Fibroblast of skin of right biceps (primary cell): ENCODE results near the gene PDX1.

Source experiments
- DNase-seq: peaks from one replicate; pipeline ENCODE4 v3.0.0-alpha.2; 2013

PDX1 gene

GRCh38 chr13:27922883-27923612, 3.2 kb downstream of the PDX1 start:
- DNase-seq: no peak

- no peak for DNase-seq
Measured at GRCh38 chr13:27923794-27924528, 4.2 kb downstream of the PDX1 start.

- no peak for DNase-seq
Measured at GRCh38 chr13:27924529-27925141, 4.8 kb downstream of the PDX1 start.

DNA sequence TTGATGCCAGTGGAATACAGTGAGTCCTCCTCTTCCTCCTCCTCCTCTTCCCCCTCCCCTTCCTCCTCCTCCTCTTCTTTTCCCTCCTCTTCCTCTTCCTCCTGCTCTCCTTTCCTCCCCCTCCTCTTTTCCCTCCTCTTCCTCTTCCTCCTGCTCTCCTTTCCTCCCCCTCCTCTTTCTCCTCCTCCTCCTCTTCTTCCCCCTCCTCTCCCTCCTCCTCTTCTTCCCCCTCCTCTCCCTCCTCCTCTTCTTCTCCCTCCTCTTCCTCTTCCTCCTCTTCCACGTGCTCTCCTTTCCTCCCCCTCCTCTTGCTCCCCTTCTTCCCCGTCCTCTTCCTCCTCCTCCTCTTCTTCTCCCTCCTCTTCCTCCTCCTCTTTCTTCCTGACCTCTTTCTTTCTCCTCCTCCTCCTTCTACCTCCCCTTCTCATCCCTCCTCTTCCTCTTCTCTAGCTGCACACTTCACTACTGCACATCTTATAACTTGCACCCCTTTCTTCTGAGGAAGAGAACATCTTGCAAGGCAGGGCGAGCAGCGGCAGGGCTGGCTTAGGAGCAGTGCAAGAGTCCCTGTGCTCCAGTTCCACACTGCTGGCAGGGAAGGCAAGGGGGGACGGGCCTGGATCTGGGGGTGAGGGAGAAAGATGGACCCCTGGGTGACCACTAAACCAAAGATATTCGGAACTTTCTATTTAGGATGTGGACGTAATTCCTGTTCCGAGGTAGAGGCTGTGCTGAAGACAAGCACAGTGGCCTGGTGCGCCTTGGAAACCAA, 5.6 kb downstream of the PDX1 start:
- no peak for DNase-seq

DNA sequence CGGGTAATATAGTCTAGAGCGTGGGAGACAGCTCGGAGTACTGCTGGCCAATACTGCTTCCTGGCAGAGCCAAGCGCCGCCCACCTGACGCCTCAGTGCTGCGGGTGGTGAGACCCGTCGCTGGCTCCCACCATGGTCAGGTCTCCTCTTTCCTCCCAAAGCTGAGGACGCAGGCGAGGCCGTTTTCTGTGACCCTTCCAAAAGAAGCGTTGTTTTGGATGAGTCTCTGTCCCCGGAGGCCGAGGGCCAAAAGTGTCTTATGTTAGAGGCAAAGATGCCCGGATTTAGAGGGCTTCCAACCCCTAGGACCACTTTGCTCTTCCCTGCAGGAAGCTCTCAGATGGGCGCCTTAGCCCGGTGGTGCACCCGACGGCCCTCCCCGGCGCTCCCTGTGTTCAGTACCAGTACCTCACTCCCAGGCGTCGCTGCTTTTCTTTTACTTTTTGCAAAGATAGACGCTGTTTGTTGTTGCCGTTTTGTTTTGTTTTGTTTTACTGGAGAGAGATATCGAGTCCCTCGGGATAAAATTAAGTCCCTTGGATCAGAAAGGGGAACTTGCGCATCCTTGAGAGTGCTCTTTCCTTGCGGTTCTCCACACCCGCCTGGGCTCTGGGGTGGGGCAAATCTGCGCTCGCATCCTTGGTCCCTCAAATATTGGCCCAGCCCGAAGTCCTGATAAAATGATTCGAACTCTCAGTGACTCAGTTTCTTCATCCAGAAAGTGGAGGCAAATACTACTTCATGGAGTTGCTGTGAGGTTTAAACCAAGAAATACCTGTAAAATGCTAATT, 7.0 kb downstream of the PDX1 start:
- no peak for DNase-seq

- DNase-seq: no peak
Measured at GRCh38 chr13:27927444-27928352, 7.9 kb downstream of the PDX1 start.

DNA sequence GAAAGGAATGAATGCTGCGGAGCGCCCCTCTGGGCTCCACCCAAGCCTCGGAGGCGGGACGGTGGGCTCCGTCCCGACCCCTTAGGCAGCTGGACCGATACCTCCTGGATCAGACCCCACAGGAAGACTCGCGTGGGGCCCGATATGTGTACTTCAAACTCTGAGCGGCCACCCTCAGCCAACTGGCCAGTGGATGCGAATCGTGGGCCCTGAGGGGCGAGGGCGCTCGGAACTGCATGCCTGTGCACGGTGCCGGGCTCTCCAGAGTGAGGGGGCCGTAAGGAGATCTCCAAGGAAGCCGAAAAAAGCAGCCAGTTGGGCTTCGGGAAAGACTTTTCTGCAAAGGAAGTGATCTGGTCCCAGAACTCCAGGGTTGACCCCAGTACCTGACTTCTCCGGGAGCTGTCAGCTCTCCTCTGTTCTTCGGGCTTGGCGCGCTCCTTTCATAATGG, 8.6 kb downstream of the PDX1 start:
- no peak for DNase-seq

GRCh38 chr13:27928805-27929753, 9.3 kb downstream of the PDX1 start:
- no peak for DNase-seq

GRCh38 chr13:27929868-27930267, 10.1 kb downstream of the PDX1 start:
- DNase-seq: no peak

DNA sequence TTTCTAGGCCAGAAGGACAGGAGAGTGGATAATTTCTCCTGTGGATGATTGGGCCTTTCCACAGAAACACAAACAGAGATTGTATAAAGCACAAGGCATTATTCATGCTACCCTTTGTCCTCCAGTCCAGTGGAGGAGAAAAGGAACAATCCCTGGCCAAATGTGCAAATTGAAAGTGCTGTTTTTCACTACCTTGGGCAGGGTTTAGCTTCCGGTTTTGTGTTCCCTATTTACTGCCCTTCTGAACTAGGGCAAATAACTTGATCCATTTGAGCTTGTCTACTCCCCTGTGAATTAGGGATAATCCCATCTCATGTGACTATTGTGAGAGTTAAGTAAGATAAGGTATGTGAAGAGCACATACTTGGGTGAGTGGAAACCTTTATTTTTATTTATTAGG, 13.3 kb downstream of the PDX1 start:
- no peak for DNase-seq

- DNase-seq: no peak
Measured at GRCh38 chr13:27933580-27934328, 14.0 kb downstream of the PDX1 start.

DNA sequence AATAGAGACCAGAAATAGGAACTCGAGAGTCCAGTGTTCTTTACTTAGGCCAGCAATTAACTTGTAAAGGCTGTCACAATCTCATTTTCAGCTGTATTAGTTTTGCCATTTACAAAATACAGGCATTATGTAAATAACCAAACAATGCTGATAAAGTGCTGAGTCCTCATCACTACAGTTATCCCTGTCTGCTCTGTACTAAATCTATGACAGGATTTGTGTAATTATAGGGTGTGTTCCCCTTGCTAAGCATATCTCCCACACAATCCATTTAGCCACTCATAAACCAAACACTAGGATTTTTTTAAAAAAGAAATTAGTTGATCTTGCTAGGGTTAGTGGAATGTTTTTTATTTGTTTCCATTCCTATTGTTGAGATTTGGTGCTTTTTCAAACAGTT, 23.2 kb downstream of the PDX1 start:
- DNase-seq: no peak

DNA sequence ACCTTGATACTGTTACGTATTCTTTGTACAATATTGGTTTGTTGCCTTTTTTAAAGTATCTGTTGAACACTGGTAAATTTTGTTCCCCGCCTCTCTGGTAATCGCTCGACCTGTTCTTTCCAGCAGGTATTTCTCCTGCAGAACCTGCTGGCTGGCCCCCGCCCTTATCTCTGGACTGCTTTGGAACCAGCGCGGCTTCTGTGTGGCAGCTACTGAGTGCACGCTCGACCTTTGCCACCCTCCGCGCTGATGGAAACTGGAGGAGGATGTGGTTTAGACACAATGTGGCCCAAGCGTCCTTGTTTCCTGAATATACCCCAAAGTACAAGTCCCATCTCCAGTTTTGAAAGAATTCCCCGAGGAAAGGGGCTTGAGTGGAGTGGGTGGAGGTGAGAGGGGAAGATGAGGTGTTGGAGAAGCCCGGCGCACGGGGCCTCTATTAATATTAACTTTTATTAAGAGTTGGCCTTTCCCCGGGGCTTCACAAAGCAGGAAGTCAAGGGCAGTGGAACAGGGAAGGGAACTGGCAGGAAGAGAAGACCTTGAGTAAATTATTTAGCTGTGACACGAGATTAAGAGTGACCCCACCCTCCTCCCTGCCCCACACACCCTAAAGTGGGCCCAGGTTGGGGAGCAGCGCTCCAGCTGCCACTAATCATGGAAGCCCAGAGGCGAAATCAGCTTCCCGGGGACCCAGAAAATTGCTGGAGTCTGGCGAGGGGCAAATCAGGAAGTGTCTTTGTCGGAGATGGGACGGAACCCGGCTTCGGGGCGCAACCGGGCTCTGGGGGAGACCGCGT, 33.3 kb downstream of the PDX1 start:
- no peak for DNase-seq

DNA sequence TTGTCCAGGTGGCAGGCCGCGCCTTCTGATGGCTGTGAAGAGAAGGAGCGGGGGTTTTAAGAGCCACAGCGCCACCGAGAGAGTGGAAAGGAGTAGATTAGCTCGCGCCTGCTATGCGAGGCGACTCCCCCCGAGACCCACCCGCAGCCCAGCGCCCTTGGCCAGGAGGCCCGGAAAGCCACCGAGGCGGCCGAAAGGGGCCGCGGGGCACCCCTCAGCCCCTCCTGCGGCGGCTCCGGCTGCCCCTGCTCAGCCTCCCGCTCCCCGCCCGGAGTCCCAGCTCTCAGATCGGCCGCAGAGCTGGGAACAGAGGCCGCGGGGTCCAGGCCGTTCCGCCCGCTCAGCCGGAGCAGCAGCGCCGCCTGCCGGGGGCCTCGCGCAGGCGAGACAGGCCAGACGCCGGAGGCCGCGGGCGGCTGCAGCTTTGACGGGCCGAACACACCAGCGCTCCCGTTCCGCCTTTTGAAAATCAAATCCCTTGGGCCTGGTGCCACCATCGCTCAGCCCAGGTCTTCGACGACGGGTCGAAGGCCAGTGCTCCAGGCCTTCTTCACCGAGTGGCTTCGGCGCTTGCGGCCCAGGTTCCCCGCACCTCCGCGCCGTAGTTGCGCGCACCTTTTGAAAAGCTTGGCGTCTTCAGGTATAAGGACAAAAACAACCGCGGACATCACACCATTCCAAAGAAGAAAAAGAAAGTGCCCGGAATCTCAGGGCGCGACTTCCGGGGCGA, 34.0 kb downstream of the PDX1 start:
- peak; percentile 65 for DNase-seq

DNA sequence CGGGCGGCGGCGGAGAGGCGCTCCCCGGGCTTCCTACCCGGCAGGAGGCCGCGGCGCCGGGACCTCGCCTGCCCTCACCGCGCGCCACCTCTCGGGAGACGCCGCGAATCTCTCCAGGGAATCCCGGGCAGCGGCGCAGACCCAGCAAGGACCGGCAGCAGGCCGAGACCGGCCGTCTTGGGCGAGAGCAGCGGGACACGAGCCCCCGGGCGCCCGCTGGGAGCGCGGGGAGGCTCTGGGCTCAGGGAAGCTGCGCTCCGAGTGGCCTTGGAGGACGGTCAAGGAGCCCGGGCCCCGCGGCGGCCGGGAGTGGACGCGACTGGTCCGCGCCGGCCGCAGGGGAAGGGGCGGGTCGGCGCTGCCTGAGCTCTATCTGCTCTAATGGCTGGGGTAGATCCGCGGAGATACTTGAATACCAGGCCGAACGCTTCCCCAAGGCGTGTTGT, 34.6 kb downstream of the PDX1 start:
- DNase-seq: peak; percentile 44

DNA sequence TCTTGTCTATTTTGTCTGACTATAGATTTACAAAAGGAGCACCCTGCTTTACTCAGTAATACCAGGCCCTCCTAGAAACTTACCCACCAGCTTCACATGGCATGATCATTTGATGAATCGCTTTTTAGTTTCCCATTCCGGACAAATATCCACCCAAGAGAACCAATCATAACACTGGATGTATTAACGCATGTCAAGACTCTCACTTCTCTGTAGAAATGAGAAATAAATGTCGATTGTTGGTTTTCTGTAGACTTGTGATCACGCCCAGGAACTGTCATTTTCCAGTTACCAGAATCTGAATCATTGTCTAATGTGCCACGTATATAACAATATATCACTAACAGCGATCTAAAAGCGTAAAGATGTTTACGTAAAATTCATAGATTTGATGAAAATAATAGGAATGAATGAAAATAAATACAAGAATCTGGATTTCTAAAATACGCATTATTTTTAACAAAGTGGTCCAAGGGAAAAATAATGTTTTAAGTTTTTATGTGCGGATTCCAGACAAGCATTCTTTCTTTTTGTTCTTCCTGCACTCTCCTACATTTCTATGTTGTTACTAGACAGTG, 35.3 kb downstream of the PDX1 start:
- no peak for DNase-seq
